ENCODE measurements around the gene SLC6A11.

DNA sequence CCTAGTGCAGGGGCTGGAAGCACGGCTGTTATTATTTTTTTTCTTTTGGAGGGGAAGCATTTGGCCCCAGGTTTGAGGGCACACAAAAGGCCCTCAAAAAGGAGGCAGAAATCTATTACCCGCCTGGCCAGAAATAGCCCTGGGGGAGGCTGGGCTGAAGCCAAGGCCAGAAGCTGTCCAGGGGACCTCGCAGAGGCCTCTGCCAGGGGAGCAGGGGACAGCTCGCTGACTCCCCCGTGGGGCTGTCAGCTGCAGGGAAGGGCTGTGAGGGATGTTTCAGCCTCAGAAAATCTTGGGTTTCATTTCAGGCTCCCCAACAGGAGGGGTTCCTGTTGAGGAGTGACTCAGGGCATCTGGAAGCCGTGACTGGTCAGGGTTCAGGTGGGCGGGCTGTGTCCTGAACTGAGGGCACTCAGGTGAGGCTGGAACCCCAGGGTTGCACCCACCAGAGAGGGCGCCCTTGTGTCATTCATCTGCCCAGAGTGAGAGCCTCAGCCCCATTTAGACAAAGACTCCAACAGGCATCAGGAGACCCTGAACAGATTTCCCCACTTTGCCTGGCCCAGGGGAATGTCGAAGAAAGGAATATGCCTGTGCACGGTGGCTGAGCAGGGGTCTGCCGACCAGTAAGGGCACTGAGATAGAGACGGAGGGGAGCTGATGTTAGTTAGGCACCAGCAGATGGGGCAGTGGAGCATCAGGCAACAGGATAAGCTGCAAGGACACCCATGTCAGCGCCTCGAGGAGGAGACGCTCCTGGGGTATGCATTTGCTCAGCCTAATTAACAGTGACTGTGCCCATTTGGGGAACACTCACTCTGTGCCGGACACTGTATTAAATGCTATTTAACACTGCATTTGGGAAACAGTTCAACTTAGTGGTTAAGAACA lies 43.5 kb upstream of the SLC6A11 start:
- TF ChIP-seq, protein P1, sequence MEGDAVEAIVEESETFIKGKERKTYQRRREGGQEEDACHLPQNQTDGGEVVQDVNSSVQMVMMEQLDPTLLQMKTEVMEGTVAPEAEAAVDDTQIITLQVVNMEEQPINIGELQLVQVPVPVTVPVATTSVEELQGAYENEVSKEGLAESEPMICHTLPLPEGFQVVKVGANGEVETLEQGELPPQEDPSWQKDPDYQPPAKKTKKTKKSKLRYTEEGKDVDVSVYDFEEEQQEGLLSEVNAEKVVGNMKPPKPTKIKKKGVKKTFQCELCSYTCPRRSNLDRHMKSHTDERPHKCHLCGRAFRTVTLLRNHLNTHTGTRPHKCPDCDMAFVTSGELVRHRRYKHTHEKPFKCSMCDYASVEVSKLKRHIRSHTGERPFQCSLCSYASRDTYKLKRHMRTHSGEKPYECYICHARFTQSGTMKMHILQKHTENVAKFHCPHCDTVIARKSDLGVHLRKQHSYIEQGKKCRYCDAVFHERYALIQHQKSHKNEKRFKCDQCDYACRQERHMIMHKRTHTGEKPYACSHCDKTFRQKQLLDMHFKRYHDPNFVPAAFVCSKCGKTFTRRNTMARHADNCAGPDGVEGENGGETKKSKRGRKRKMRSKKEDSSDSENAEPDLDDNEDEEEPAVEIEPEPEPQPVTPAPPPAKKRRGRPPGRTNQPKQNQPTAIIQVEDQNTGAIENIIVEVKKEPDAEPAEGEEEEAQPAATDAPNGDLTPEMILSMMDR (IDR thresholded peaks at IDR 0.05; ENCODE audit: low read length), result peak; percentile 75
- no peak for TF ChIP-seq EZH2 (IDR thresholded peaks at IDR 0.05; ENCODE audit: borderline replicate concordance, low read length)
